GM12878 (cell line): ENCODE data around the gene COL2A1.

ENCODE experiments used
- MAX ChIP-seq: IDR thresholded peaks from 2 replicates; pipeline ENCODE4 v1.6.1; 2012; ENCODE audit warnings: low read depth, low read length, improper control_type of control experiment
- MEF2A ChIP-seq: IDR thresholded peaks from 2 replicates; pipeline ENCODE4 v1.6.1; 2011; ENCODE audit warnings: low read depth, mild to moderate bottlenecking, low read length, moderate library complexity; ENCODE audit not compliant: insufficient read depth
- TF ChIP-seq, protein P1 (sequence below), 3 experiments: IDR thresholded peaks in 2 of 3; conservative IDR thresholded peaks in 1 of 3; 2 replicates each; pipeline ENCODE4 v1.5.1; 2011; ENCODE audit warnings: low read depth in 3 of 3, low read length in 3 of 3, mild to moderate bottlenecking in 3 of 3, control low read depth in 2 of 3, moderate library complexity in 2 of 3, inconsistent platforms in 1 of 3, mixed read lengths in 1 of 3; ENCODE audit not compliant: control insufficient read depth in 2 of 3, insufficient read depth in 1 of 3; ENCODE audit errors: extremely low read depth in 1 of 3

GRCh38 chr12:47945341-47945728 lies 58.9 kb downstream of the COL2A1 start:
- TF ChIP-seq MEF2A (no peak), MAX (no peak)
- TF ChIP-seq, protein P1, sequence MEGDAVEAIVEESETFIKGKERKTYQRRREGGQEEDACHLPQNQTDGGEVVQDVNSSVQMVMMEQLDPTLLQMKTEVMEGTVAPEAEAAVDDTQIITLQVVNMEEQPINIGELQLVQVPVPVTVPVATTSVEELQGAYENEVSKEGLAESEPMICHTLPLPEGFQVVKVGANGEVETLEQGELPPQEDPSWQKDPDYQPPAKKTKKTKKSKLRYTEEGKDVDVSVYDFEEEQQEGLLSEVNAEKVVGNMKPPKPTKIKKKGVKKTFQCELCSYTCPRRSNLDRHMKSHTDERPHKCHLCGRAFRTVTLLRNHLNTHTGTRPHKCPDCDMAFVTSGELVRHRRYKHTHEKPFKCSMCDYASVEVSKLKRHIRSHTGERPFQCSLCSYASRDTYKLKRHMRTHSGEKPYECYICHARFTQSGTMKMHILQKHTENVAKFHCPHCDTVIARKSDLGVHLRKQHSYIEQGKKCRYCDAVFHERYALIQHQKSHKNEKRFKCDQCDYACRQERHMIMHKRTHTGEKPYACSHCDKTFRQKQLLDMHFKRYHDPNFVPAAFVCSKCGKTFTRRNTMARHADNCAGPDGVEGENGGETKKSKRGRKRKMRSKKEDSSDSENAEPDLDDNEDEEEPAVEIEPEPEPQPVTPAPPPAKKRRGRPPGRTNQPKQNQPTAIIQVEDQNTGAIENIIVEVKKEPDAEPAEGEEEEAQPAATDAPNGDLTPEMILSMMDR (IDR thresholded peaks at IDR 0.05 in 2 of 3, conservative IDR thresholded peaks at IDR 0.05 in 1 of 3; ENCODE audit: control insufficient read depth in 2 of 3, extremely low read depth in 1 of 3, insufficient read depth in 1 of 3, low read depth in 3 of 3, low read length in 3 of 3): no peak
